K562 (cell line): ENCODE data around the gene SNX15. TPM values are rescaled to one million over a fixed set of nuclear protein-coding genes. Genes with fewer than 3 reads are reported as not detected.

ENCODE experiments used
- ATF1 ChIP-seq, 2 experiments: fragments of 450-650 bp in 1 of 2; IDR thresholded peaks; 2 replicates each; pipeline ENCODE4 v1.6.1; 2016; ENCODE audit warnings: missing compliant biosample characterization in 1 of 2, missing genetic modification characterization in 1 of 2
- CGGBP1 ChIP-seq: fragments of 250-450 bp; sonication (Bioruptor Pico); IDR thresholded peaks from 2 replicates; pipeline ENCODE4 v1.9.0; 2021; ENCODE audit warnings: mild to moderate bottlenecking
- ELF2 ChIP-seq: fragments of 250-450 bp; sonication (Bioruptor Pico); IDR thresholded peaks from 2 replicates; pipeline ENCODE4 v1.5.0; 2021; ENCODE audit warnings: mild to moderate bottlenecking
- FOXJ2 ChIP-seq: fragments of 200-800 bp; sonication (Bioruptor generic); IDR thresholded peaks from 2 replicates; pipeline ENCODE4 v1.6.1; 2016; ENCODE audit warnings: missing genetic modification characterization, missing compliant biosample characterization
- LEF1 ChIP-seq: fragments of 450-650 bp; IDR thresholded peaks from 2 replicates; pipeline ENCODE4 v1.6.1; 2016; ENCODE audit warnings: mild to moderate bottlenecking
- RBBP5 ChIP-seq: fragments of 200-600 bp; sonication (generic); IDR thresholded peaks from 2 replicates; pipeline ENCODE4 v1.6.1; 2012; ENCODE audit warnings: borderline replicate concordance, mild to moderate bottlenecking, low read length, control low read depth, inconsistent platforms; ENCODE audit not compliant: insufficient read depth, poor library complexity, severe bottlenecking
- SREBF2 ChIP-seq: sonication (generic); formaldehyde crosslinking; IDR thresholded peaks from 2 replicates; pipeline ENCODE4 v1.4.0; 2020; ENCODE audit warnings: mild to moderate bottlenecking, missing genetic modification reagents
- polyA plus RNA-seq, 8 experiments: library from polyadenylated mRNA; depleted of rRNA in 4 of 8; stranded (reverse) in 5 of 8; unstranded in 3 of 8; fragments of >200 nt; fragmentation: Nextera tagmentation in 2 of 8; fragmentation: Illumina TruSeq in 1 of 8; extraction: Ambion mirVana in 2 of 8; extraction: Trizol in 1 of 8; gene quantifications; 2 replicates each; pipeline versions ENCODE4 v1.2.1 to v1.2.3, GENCODE V29; 2011 to 2014; ENCODE audit warnings: inconsistent platforms in 1 of 8, missing spikeins in 1 of 8
- total RNA-seq, 7 experiments: library from RNA; depleted of rRNA in 6 of 7; stranded (reverse); fragments of >200 nt in 6 of 7; fragmentation: Illumina TruSeq in 2 of 7; extraction: Trizol in 2 of 7; gene quantifications; 2 replicates each; pipeline versions ENCODE4 v1.2.1 to v1.2.3, GENCODE V29; 2011 to 2021; ENCODE audit warnings: low replicate concordance in 1 of 7
- TF ChIP-seq, protein P1 (sequence below): sonication (generic); formaldehyde crosslinking; IDR thresholded peaks from 2 replicates; pipeline ENCODE4 v1.4.0; 2020; ENCODE audit warnings: mild to moderate bottlenecking, missing genetic modification reagents

Gene SNX15
- total and polyA plus RNA-seq, 9 of the 15 experiments (the other 6 are each of a cell fraction or from before 2014, with no cell fraction given), result 1.8 to 27.8 (median 15.2) TPM

- TF ChIP-seq FOXJ2 (peak; percentile 29; the same call in 1 of the 2 replicates), LEF1 (no peak), SREBF2 (CRISPR knock-in tag) (no peak), ATF1 (CRISPR knock-in tag; IDR thresholded peaks at IDR 0.05) (no peak), ATF1 (tag; IDR thresholded peaks at IDR 0.05) (peak; percentile 30; the same call in 1 of the 2 replicates), CGGBP1 (no peak), RBBP5 (peak; percentile 77), ELF2 (CRISPR knock-in tag) (no peak)
- TF ChIP-seq, protein P1, sequence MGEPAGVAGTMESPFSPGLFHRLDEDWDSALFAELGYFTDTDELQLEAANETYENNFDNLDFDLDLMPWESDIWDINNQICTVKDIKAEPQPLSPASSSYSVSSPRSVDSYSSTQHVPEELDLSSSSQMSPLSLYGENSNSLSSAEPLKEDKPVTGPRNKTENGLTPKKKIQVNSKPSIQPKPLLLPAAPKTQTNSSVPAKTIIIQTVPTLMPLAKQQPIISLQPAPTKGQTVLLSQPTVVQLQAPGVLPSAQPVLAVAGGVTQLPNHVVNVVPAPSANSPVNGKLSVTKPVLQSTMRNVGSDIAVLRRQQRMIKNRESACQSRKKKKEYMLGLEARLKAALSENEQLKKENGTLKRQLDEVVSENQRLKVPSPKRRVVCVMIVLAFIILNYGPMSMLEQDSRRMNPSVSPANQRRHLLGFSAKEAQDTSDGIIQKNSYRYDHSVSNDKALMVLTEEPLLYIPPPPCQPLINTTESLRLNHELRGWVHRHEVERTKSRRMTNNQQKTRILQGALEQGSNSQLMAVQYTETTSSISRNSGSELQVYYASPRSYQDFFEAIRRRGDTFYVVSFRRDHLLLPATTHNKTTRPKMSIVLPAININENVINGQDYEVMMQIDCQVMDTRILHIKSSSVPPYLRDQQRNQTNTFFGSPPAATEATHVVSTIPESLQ (CRISPR knock-in tag), result 0 out of 2 replicates have a peak, but pooled peaks have one; percentile 23
Measured at GRCh38 chr11:65040847-65041622, 13.8 kb downstream of the SNX15 start, which contains the start of gene SAC3D1 (continued).
